GM12878 (cell line): ENCODE results near the gene ULK4. TPM values are rescaled to one million over a fixed set of nuclear protein-coding genes. Genes with fewer than 3 reads are reported as not detected.

Source experiments
- ATAC-seq: fragments of 200-7000 bp; cut with Tn5 transposase; 3 replicates; pipeline ENCODE4 v1.9.1; 2020; ENCODE audit warnings: mild to moderate bottlenecking, moderate library complexity
- BruUV-seq: library from RNA; stranded (reverse); fragments of 400-500 nt; replicated peaks from 2 replicates; lab custom pipeline; 2021; lab: Mats Ljungman, UMichigan
- CTCF ChIA-PET: fragments of 300-600 bp; sonication (Branson Sonifier 250); formaldehyde crosslinking; extraction: SDS; loops from one replicate; lab custom pipeline; 2021; ENCODE audit warnings: inconsistent platforms; lab: Yijun Ruan, JAX
- POLR2A ChIA-PET: fragments of 350-600 bp; formaldehyde crosslinking; extraction: SDS; loops from one replicate; lab custom pipeline; 2021; ENCODE audit warnings: inconsistent platforms; lab: Charles Lee
- RAD21 ChIA-PET: fragments of 300-600 bp; sonication (Branson Sonifier 250); formaldehyde crosslinking; loops from one replicate; lab custom pipeline; 2023; ENCODE audit warnings: antibody characterized with exemption; ENCODE audit not compliant: unreplicated experiment; lab: Charles Lee
- SMC1A ChIA-PET: fragments of 300-600 bp; sonication (Branson Sonifier 250); formaldehyde crosslinking; loops from one replicate; lab custom pipeline; 2023; ENCODE audit not compliant: unreplicated experiment, uncharacterized antibody; lab: Charles Lee
- DNase-seq: peaks from one replicate; pipeline ENCODE4 v3.0.0-alpha.2; 2011; ENCODE audit warnings: low read depth, low spot score
- FAIRE-seq: peaks from 3 replicates; lab custom pipeline; 2011; peaks lifted over from hg19 to GRCh38; lab: Jason Lieb, UNC
- H2AFZ ChIP-seq: 2 replicates; pipeline ENCODE4 v1.6.0; 2011; ENCODE audit warnings: low read depth, low read length, control low read depth; ENCODE audit not compliant: control insufficient read depth
- H3K27ac ChIP-seq: 2 replicates; pipeline ENCODE4 v1.5.1; 2011; ENCODE audit warnings: control low read depth; ENCODE audit not compliant: control insufficient read depth, insufficient read depth
- H3K27me3 ChIP-seq, 2 experiments: replicated peaks in 1 of 2; 2 replicates each; pipeline versions ENCODE4 v1.6.0 to v1.6.1; 2011; ENCODE audit warnings: low read length in 1 of 2; ENCODE audit not compliant: control insufficient read depth in 2 of 2, insufficient read depth in 2 of 2
- H3K36me3 ChIP-seq, 2 experiments: 2 replicates each; pipeline ENCODE4 v1.5.1; 2011; ENCODE audit warnings: low read length in 1 of 2; ENCODE audit not compliant: control insufficient read depth in 2 of 2, insufficient read depth in 2 of 2
- H3K4me1 ChIP-seq: 2 replicates; pipeline ENCODE4 v1.6.1; 2011; ENCODE audit warnings: mild to moderate bottlenecking, low read length, moderate library complexity, mixed read lengths; ENCODE audit not compliant: control insufficient read depth, insufficient read depth
- H3K4me2 ChIP-seq: 2 replicates; pipeline ENCODE4 v1.6.0; 2011; ENCODE audit warnings: control low read depth; ENCODE audit not compliant: control insufficient read depth, insufficient read depth
- H3K4me3 ChIP-seq: fragments of 200-600 bp; sonication (generic); 2 replicates; pipeline ENCODE4 v1.5.1; 2016
- H3K79me2 ChIP-seq: 2 replicates; pipeline ENCODE4 v1.6.0; 2011; ENCODE audit warnings: low read length; ENCODE audit not compliant: control insufficient read depth, insufficient read depth
- H3K9ac ChIP-seq: 2 replicates; pipeline ENCODE4 v1.8.0; 2011; ENCODE audit warnings: low read length, control low read depth, mixed read lengths; ENCODE audit not compliant: control insufficient read depth, insufficient read depth
- H3K9me3 ChIP-seq: replicated peaks from 3 replicates; pipeline ENCODE4 v1.5.1; 2011; ENCODE audit warnings: mild to moderate bottlenecking, low read length; ENCODE audit not compliant: control insufficient read depth, insufficient read depth
- H4K20me1 ChIP-seq: 2 replicates; pipeline ENCODE4 v1.6.0; 2011; ENCODE audit not compliant: control insufficient read depth, insufficient read depth
- BACH1 ChIP-seq: fragments of 450-650 bp; IDR thresholded peaks from 2 replicates; pipeline ENCODE4 v1.6.1; 2017; ENCODE audit warnings: mild to moderate bottlenecking, borderline replicate concordance
- CHD1 ChIP-seq: IDR thresholded peaks from 2 replicates; pipeline ENCODE4 v1.6.1; 2012; ENCODE audit warnings: low read depth, low read length, improper control_type of control experiment
- DPF2 ChIP-seq: fragments of 450-650 bp; IDR thresholded peaks from 2 replicates; pipeline ENCODE4 v1.6.1; 2017; ENCODE audit warnings: mild to moderate bottlenecking
- IKZF2 ChIP-seq, 2 experiments: fragments of 450-650 bp; IDR thresholded peaks; 2 replicates each; pipeline ENCODE4 v1.6.1; 2017; ENCODE audit warnings: mild to moderate bottlenecking in 2 of 2, moderate library complexity in 2 of 2
- KLF5 ChIP-seq: fragments of 450-650 bp; IDR thresholded peaks from 2 replicates; pipeline ENCODE4 v1.6.1; 2014; ENCODE audit warnings: mild to moderate bottlenecking; ENCODE audit not compliant: partially characterized antibody
- MEF2B ChIP-seq: fragments of 450-650 bp; IDR thresholded peaks from 2 replicates; pipeline ENCODE4 v1.6.1; 2018; ENCODE audit warnings: mild to moderate bottlenecking, moderate library complexity; ENCODE audit not compliant: partially characterized antibody, poor library complexity, severe bottlenecking
- MYB ChIP-seq: fragments of 150-350 bp; IDR thresholded peaks from 2 replicates; pipeline ENCODE4 v1.6.1; 2014; ENCODE audit warnings: mild to moderate bottlenecking, low read depth, low read length, borderline replicate concordance
- PAX5 ChIP-seq: IDR thresholded peaks from 2 replicates; pipeline ENCODE4 v1.6.1; 2011; ENCODE audit warnings: low read depth, low read length, borderline replicate concordance
- POLR2AphosphoS2 ChIP-seq: IDR thresholded peaks from 2 replicates; pipeline ENCODE4 v1.6.1; 2011; ENCODE audit warnings: low read depth, mild to moderate bottlenecking, low read length, improper control_type of control experiment, moderate library complexity
- RUNX3 ChIP-seq: IDR thresholded peaks from 2 replicates; pipeline ENCODE4 v1.6.1; 2012; ENCODE audit warnings: low read length, inconsistent platforms
- SREBF1 ChIP-seq: IDR thresholded peaks from 2 replicates; pipeline ENCODE4 v1.6.1; 2012; ENCODE audit warnings: mild to moderate bottlenecking, low read length
- SRF ChIP-seq, 2 experiments: IDR thresholded peaks; 2 replicates each; pipeline ENCODE4 v1.6.1; 2011; ENCODE audit warnings: low read depth in 2 of 2, low read length in 2 of 2, mild to moderate bottlenecking in 1 of 2, moderate library complexity in 1 of 2
- STAT1 ChIP-seq: fragments of 450-650 bp; conservative IDR thresholded peaks from 2 replicates; pipeline ENCODE4 v1.6.1; 2014; ENCODE audit warnings: antibody characterized with exemption, mild to moderate bottlenecking
- SUZ12 ChIP-seq: fragments of 200-600 bp; sonication (generic); IDR thresholded peaks from one replicate; pipeline ENCODE4 v1.6.1; 2018; ENCODE audit warnings: antibody characterized with exemption, mild to moderate bottlenecking; ENCODE audit not compliant: unreplicated experiment
- TARDBP ChIP-seq: IDR thresholded peaks from 2 replicates; pipeline ENCODE4 v1.6.1; 2016; ENCODE audit warnings: borderline replicate concordance
- YBX1 ChIP-seq: fragments of 450-650 bp; IDR thresholded peaks from 2 replicates; pipeline ENCODE4 v1.6.1; 2016; ENCODE audit warnings: antibody characterized with exemption
- ZNF687 ChIP-seq: fragments of 450-650 bp; IDR thresholded peaks from 2 replicates; pipeline ENCODE4 v1.6.1; 2017; ENCODE audit warnings: mild to moderate bottlenecking, moderate library complexity
- ZSCAN29 ChIP-seq: fragments of 450-650 bp; IDR thresholded peaks from 2 replicates; pipeline ENCODE4 v1.6.1; 2017; ENCODE audit warnings: mild to moderate bottlenecking, moderate library complexity
- ZZZ3 ChIP-seq: IDR thresholded peaks from 2 replicates; pipeline ENCODE4 v1.6.1; 2011; ENCODE audit warnings: low read depth; ENCODE audit not compliant: control insufficient read depth, insufficient read length
- WGBS: methylation state at CpG from one replicate; pipeline ENCODE4 v1.1.6; 2016; ENCODE audit warnings: low lambda C conversion rate; ENCODE audit not compliant: insufficient replicate concordance, insufficient coverage; ENCODE audit errors: missing lambda C conversion rate; 5-methylcytosine and 5-hydroxymethylcytosine counted together
- in situ Hi-C: fragments of 300-500 bp; cut with MboI; formaldehyde crosslinking; loops from 9 replicates; pipeline ENCODE4 v1.14.3; 2018; ENCODE audit warnings: mixed read lengths
- intact Hi-C: fragments of 100-400 bp; cut with micrococcal nuclease; formaldehyde crosslinking; loops from one replicate; pipeline ENCODE4 v1.14.2; 2022; ENCODE audit not compliant: unreplicated experiment
- polyA plus RNA-seq, 11 experiments: library from polyadenylated mRNA; depleted of rRNA in 4 of 11; unstranded in 6 of 11; stranded (reverse) in 5 of 11; fragments of >200 nt; fragmentation: Nextera tagmentation in 4 of 11; fragmentation: Illumina TruSeq in 1 of 11; extraction: Ambion mirVana in 4 of 11; extraction: Trizol in 1 of 11; gene quantifications; 1 replicate in 1 of 11; 2 replicates in 10 of 11; pipeline versions ENCODE4 v1.2.1 to v1.2.3, GENCODE V29; 2011 to 2016; ENCODE audit warnings: inconsistent platforms in 2 of 11, missing spikeins in 2 of 11, low read depth in 1 of 11
- total RNA-seq, 4 experiments: library from RNA; depleted of rRNA in 3 of 4; stranded (reverse); fragments of >200 nt in 3 of 4; fragmentation: Illumina TruSeq in 1 of 4; extraction: Trizol in 1 of 4; gene quantifications; 2 replicates each; pipeline versions ENCODE4 v1.2.1 to v1.2.3, GENCODE V29; 2013 to 2021

The ULK4 gene
- total and polyA plus RNA-seq, 10 of the 15 experiments (the other 5 are each of a cell fraction or from before 2014, with no cell fraction given): 3.5 to 7.6 (median 6.3) TPM

GRCh38 chr3:42001777-42002176 lies 39.9 kb upstream of the ULK4 start:
- RAD21 ChIA-PET: no interaction called here
- Histone ChIP-seq H2AFZ (no peak overlapping the region), H3K36me3 (no peaks in the 10 kb centered on the region), H3K79me2 (no peaks in the 10 kb centered on the region), H3K9ac (no peak overlapping the region), H3K9me3 (no peaks in the 10 kb centered on the region; the same call in 2 of the 3 replicates), H3K4me2 (no peak overlapping the region), H3K27me3 (no peaks in the 10 kb centered on the region), H4K20me1 (no peaks in the 10 kb centered on the region), H3K4me3 (no peak overlapping the region), H3K4me1 (no peaks in the 10 kb centered on the region), H3K27ac (no peak overlapping the region)
- TF ChIP-seq YBX1: no peak
- no peak for TF ChIP-seq STAT1
- no peak for TF ChIP-seq SUZ12
- no peak for TF ChIP-seq POLR2AphosphoS2
- no peak for TF ChIP-seq ZSCAN29
- no peak for TF ChIP-seq BACH1
- no peak for TF ChIP-seq RUNX3
- TF ChIP-seq KLF5: no peak
- TF ChIP-seq PAX5: no peak
- no peak for TF ChIP-seq CHD1
- no peak for TF ChIP-seq MEF2B
- no peak for TF ChIP-seq SRF (IDR thresholded peaks at IDR 0.05; ENCODE audit: low read depth in 2 of 2, low read length in 2 of 2)
- no peak for TF ChIP-seq TARDBP
- no peak for TF ChIP-seq ZNF687
- no peak for TF ChIP-seq IKZF2 (IDR thresholded peaks at IDR 0.05)
- no peak for TF ChIP-seq SREBF1
- no peak for TF ChIP-seq DPF2
- TF ChIP-seq ZZZ3: no peak
- TF ChIP-seq MYB: no peak
- DNase-seq: no peak
- POLR2A ChIA-PET: no interaction called here
- no peak for ATAC-seq
- no peak for FAIRE-seq
- SMC1A ChIA-PET: no interaction called here
- intact Hi-C loops (no loop called here), in situ Hi-C loops (no loop called here)
- no TSS peak for BruUV-seq
- 100% methylated on average over 1 of the region's 1 CpG for WGBS
- CTCF ChIA-PET: interaction anchor here (1.1 kb wide), 1 partner anchor 9 kb away, joined by 4 read pairs; no protein-coding TSS in a partner anchor
